Trophoblast cell (in vitro differentiated cells and primary cell): ENCODE data around the gene SKA2.

ENCODE experiments used
- DNase-seq, 2 donors: peaks; one replicate each; pipeline ENCODE4 v3.0.0-alpha.2; 2016
- H2AFZ ChIP-seq: 2 replicates; pipeline ENCODE4 v1.6.1; 2013; ENCODE audit warnings: low read length, moderate library complexity, mild to moderate bottlenecking; ENCODE audit not compliant: insufficient read depth, poor library complexity
- H2AK5ac ChIP-seq: 2 replicates; pipeline ENCODE4 v1.6.1; 2013; ENCODE audit warnings: mild to moderate bottlenecking, low read length
- H2BK120ac ChIP-seq: 2 replicates; pipeline ENCODE4 v1.6.1; 2013; ENCODE audit warnings: low read length, mild to moderate bottlenecking, moderate library complexity; ENCODE audit not compliant: insufficient read depth, poor library complexity
- H2BK12ac ChIP-seq: 2 replicates; pipeline ENCODE4 v1.6.1; 2013; ENCODE audit warnings: mild to moderate bottlenecking, low read length, moderate library complexity
- H2BK5ac ChIP-seq: 2 replicates; pipeline ENCODE4 v1.6.1; 2013; ENCODE audit warnings: low read length, low read depth, moderate library complexity, mild to moderate bottlenecking; ENCODE audit not compliant: poor library complexity
- H3K14ac ChIP-seq: 2 replicates; pipeline ENCODE4 v1.6.1; 2013; ENCODE audit warnings: mild to moderate bottlenecking, low read length
- H3K18ac ChIP-seq: 2 replicates; pipeline ENCODE4 v1.6.1; 2013; ENCODE audit warnings: mild to moderate bottlenecking, low read length
- H3K23ac ChIP-seq: 2 replicates; pipeline ENCODE4 v1.6.1; 2013; ENCODE audit warnings: low read length
- H3K27ac ChIP-seq: 2 replicates; pipeline ENCODE4 v1.5.1; 2013; ENCODE audit warnings: low read depth, mild to moderate bottlenecking, inconsistent platforms, low read length, moderate library complexity
- H3K27me3 ChIP-seq: 2 replicates; pipeline ENCODE4 v1.6.1; 2013; ENCODE audit warnings: inconsistent platforms, mild to moderate bottlenecking, low read length, moderate library complexity; ENCODE audit not compliant: insufficient read depth
- H3K36me3 ChIP-seq, 2 experiments: 1 replicate in 1 of 2; 2 replicates in 1 of 2; pipeline ENCODE4 v1.6.1; 2013; ENCODE audit warnings: low read length in 2 of 2, mild to moderate bottlenecking in 2 of 2, moderate library complexity in 1 of 2; ENCODE audit not compliant: insufficient read depth in 2 of 2, control insufficient read depth in 1 of 2
- H3K4ac ChIP-seq: 2 replicates; pipeline ENCODE4 v1.6.1; 2013; ENCODE audit warnings: low read depth, mild to moderate bottlenecking, low read length, moderate library complexity
- H3K4me1 ChIP-seq, 2 experiments: 1 replicate in 1 of 2; 2 replicates in 1 of 2; pipeline ENCODE4 v1.6.1; 2013; ENCODE audit warnings: low read length in 2 of 2, mild to moderate bottlenecking in 2 of 2, moderate library complexity in 1 of 2; ENCODE audit not compliant: insufficient read depth in 2 of 2, control insufficient read depth in 1 of 2
- H3K4me2 ChIP-seq: 2 replicates; pipeline ENCODE4 v1.6.1; 2013; ENCODE audit warnings: inconsistent platforms, mild to moderate bottlenecking, low read length, moderate library complexity
- H3K4me3 ChIP-seq: 2 replicates; pipeline ENCODE4 v1.5.1; 2013; ENCODE audit warnings: mild to moderate bottlenecking, low read depth, low read length, inconsistent platforms
- H3K79me1 ChIP-seq: one replicate; pipeline ENCODE4 v1.6.1; 2013; ENCODE audit warnings: low read length
- H3K79me2 ChIP-seq: 2 replicates; pipeline ENCODE4 v1.6.1; 2013; ENCODE audit warnings: low read length, mild to moderate bottlenecking; ENCODE audit not compliant: control insufficient read depth, insufficient read depth, poor library complexity
- H3K9ac ChIP-seq: 2 replicates; pipeline ENCODE4 v1.6.1; 2013; ENCODE audit warnings: mild to moderate bottlenecking, low read length
- H3K9me3 ChIP-seq: 2 replicates; pipeline ENCODE4 v1.6.1; 2013; ENCODE audit warnings: low read depth, mild to moderate bottlenecking, control low read depth, inconsistent platforms, low read length; ENCODE audit not compliant: insufficient read depth
- H4K12ac ChIP-seq: 2 replicates; pipeline ENCODE4 v1.6.1; 2013; ENCODE audit warnings: low read depth, mild to moderate bottlenecking, low read length, moderate library complexity
- H4K8ac ChIP-seq: 2 replicates; pipeline ENCODE4 v1.6.1; 2013; ENCODE audit warnings: low read depth, mild to moderate bottlenecking, low read length, moderate library complexity
- H4K91ac ChIP-seq: one replicate; pipeline ENCODE4 v1.6.1; 2013; ENCODE audit warnings: low read depth, mild to moderate bottlenecking, low read length, moderate library complexity
- WGBS: extraction: QIAGEN DNeasy Blood & Tissue Kit; methylation state at CpG from one replicate; pipeline ENCODE4 v1.1.7; 2013; ENCODE audit warnings: missing lambda C conversion rate; ENCODE audit not compliant: insufficient read length, insufficient coverage; ENCODE audit errors: extremely low coverage; 5-methylcytosine and 5-hydroxymethylcytosine counted together

Gene SKA2

DNA sequence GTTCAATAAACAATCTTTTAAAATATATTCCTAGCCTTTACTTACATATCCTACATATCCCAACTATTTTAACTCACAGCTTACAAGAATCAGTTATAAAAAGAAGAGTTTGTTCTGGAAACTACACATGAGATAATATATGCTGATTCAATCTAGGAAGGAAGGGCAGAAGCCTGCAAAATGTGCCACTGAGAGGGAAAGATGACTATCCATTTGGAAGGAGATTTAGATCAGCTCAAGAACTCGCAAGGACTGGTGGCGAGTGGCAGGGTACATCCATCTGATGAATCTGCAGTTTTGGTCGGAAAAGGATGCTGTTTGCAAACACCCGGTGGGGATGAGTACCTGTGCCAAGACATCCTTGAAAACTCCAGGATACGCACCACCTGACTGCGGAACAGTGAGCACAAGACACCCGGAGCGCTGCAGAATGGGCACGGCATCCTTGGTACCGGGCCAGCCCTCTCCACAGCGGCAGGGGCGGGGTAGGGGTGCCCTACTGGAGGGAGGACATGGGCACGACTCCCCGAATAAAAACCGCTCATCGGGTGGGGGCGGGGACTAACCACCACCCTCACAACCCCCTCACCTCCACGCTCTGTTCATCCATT, 49.0 kb downstream of the SKA2 start:
- H2AK5ac ChIP-seq = no peak overlapping the region
- H2BK5ac ChIP-seq = peak overlapping the region; percentile 71
- no peaks in the 10 kb centered on the region for H3K4me1 ChIP-seq
- H3K4me3 ChIP-seq = peak overlapping the region; percentile 93
- no peak overlapping the region for H2BK120ac ChIP-seq
- no peaks in the 10 kb centered on the region for H3K9me3 ChIP-seq
- no peak overlapping the region for H2BK12ac ChIP-seq
- H4K8ac ChIP-seq = peak overlapping the region; percentile 72
- peaks cover 7% of the 10 kb centered on the region for H3K79me2 ChIP-seq
- peak overlapping the region; percentile 38 for H4K12ac ChIP-seq
- no CpG with 5 or more reads among the region's 18 CpGs for WGBS
- H3K23ac ChIP-seq = no peak overlapping the region
- peaks cover 5% of the 10 kb centered on the region for H3K79me1 ChIP-seq
- peak overlapping the region; percentile 90 for H3K9ac ChIP-seq
- DNase-seq = peak; percentile 31 to 52
- H3K4ac ChIP-seq = no peak overlapping the region
- H3K14ac ChIP-seq = peak overlapping the region; percentile 52
- peak overlapping the region; percentile 82 for H3K27ac ChIP-seq
- peak overlapping the region; percentile 28 for H4K91ac ChIP-seq
- peak overlapping the region; percentile 92 for H3K4me2 ChIP-seq
- H2AFZ ChIP-seq = peak overlapping the region; percentile 84
- no peaks in the 10 kb centered on the region for H3K27me3 ChIP-seq
- H3K36me3 ChIP-seq = no peaks in the 10 kb centered on the region
- H3K18ac ChIP-seq = peak overlapping the region; percentile 63

DNA sequence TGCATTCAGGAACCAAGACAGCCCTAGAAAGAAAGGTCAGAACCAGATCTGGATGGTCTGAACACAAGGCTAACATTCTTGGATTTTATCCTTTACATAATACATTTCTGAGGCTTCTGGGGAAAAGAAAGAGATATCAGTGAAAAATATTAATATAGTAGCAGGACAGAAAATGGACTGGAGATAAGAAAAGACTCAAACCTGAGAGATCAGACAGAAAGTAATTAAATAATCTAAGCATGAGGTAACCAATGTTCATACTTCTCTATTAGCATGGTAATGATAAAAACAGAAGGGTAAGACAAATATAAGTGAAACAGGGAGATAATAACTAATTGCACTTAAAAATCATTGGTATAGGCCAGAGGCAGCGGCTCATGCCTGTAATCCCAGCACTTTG, 53.8 kb downstream of the SKA2 start:
- H3K4me1 ChIP-seq = no peaks in the 10 kb centered on the region
- H3K27ac ChIP-seq = no peak overlapping the region
- H4K12ac ChIP-seq = no peak overlapping the region
- H3K14ac ChIP-seq = no peak overlapping the region
- no peak overlapping the region for H3K4me3 ChIP-seq
- H3K79me2 ChIP-seq = peaks cover 4% of the 10 kb centered on the region
- peaks cover 2% of the 10 kb centered on the region for H3K79me1 ChIP-seq
- DNase-seq = no peak
- no peak overlapping the region for H3K23ac ChIP-seq
- H3K4ac ChIP-seq = no peak overlapping the region
- H2BK120ac ChIP-seq = no peak overlapping the region
- H4K91ac ChIP-seq = no peak overlapping the region
- no peak overlapping the region for H3K9ac ChIP-seq
- no peak overlapping the region for H2AFZ ChIP-seq
- no peaks in the 10 kb centered on the region for H3K9me3 ChIP-seq
- no peak overlapping the region for H2AK5ac ChIP-seq
- no peak overlapping the region for H2BK5ac ChIP-seq
- H3K18ac ChIP-seq = no peak overlapping the region
- no peak overlapping the region for H4K8ac ChIP-seq
- no peaks in the 10 kb centered on the region for H3K27me3 ChIP-seq
- peaks cover 2 to 3% of the 10 kb centered on the region in 2 experiments for H3K36me3 ChIP-seq
- no peak overlapping the region for H2BK12ac ChIP-seq
- WGBS = no CpG with 5 or more reads among the region's 1 CpG
- no peak overlapping the region for H3K4me2 ChIP-seq

GRCh38 chr17:59097876-59098275, 57.1 kb downstream of the SKA2 start:
- Histone ChIP-seq H3K27me3 (no peaks in the 10 kb centered on the region), H3K9ac (no peak overlapping the region), H3K79me2 (no peaks in the 10 kb centered on the region)

DNA sequence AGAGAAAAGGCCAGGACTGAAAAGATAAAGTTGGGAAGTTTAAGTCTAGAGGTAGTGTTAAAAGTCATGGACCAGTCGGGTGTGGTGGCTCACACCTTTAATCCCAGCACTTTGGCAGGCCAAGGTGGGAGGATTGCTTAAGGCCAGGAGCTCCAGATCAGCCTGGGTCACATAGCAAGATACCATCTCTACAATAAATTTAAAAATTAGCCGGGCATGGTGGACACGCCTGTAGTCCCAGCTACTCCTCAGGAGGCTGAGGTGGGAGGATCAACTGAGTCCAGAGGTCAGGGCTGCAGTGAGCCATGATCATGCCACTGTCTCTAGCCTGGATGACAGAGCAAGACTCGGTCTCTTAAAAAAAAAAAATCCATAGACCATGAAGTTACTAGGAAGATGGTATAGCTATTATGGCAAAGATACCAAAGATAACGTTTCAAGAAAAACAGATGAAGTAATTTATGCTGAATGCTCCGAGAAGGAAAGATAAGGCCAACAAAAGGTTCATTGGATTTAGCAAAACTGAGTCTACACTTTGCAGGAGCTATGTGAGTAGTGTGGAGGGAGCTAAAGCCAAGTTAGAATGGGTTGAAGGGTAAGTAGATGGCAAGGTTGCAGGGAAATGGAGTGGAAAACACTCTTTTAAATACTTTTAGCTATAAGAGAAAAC, 60.0 kb downstream of the SKA2 start:
- H3K4me1 ChIP-seq = peaks cover 3% of the 10 kb centered on the region in 2 experiments
- DNase-seq = peak; percentile 53 to 56
- H3K36me3 ChIP-seq = peaks cover 2 to 11% of the 10 kb centered on the region in 2 experiments
- H3K9ac ChIP-seq = no peak overlapping the region
- no peak overlapping the region for H4K12ac ChIP-seq
- no peak overlapping the region for H4K8ac ChIP-seq
- no peaks in the 10 kb centered on the region for H3K9me3 ChIP-seq
- H4K91ac ChIP-seq = no peak overlapping the region
- no peak overlapping the region for H3K14ac ChIP-seq
- no peak overlapping the region for H3K27ac ChIP-seq
- H3K79me1 ChIP-seq = no peaks in the 10 kb centered on the region
- no peak overlapping the region for H2AK5ac ChIP-seq
- no peak overlapping the region for H2BK5ac ChIP-seq
- no peaks in the 10 kb centered on the region for H3K27me3 ChIP-seq
- H3K79me2 ChIP-seq = no peaks in the 10 kb centered on the region
- no peak overlapping the region for H3K4me2 ChIP-seq
- no peak overlapping the region for H2BK12ac ChIP-seq
- H3K23ac ChIP-seq = no peak overlapping the region
- no peak overlapping the region for H2BK120ac ChIP-seq
- H3K4me3 ChIP-seq = no peak overlapping the region
- H2AFZ ChIP-seq = no peak overlapping the region
- H3K4ac ChIP-seq = no peak overlapping the region
- WGBS = no CpG with 5 or more reads among the region's 6 CpGs
- no peak overlapping the region for H3K18ac ChIP-seq

More at GRCh38 chr17:59097876-59098275, 57.1 kb downstream of the SKA2 start:
- Histone ChIP-seq H2AFZ (no peak overlapping the region), H3K27ac (no peak overlapping the region), H3K79me1 (no peaks in the 10 kb centered on the region), H3K14ac (no peak overlapping the region), H3K36me3 (peaks cover 2 to 9% of the 10 kb centered on the region in 2 experiments), H2BK5ac (no peak overlapping the region), H2BK120ac (no peak overlapping the region), H3K4ac (no peak overlapping the region), H3K4me3 (no peak overlapping the region), H3K23ac (no peak overlapping the region), H4K91ac (no peak overlapping the region), H4K8ac (no peak overlapping the region), H2AK5ac (no peak overlapping the region), H3K4me1 (peaks cover 3% of the 10 kb centered on the region in 2 experiments), H3K4me2 (no peak overlapping the region), H3K9me3 (no peaks in the 10 kb centered on the region), H2BK12ac (no peak overlapping the region), H4K12ac (no peak overlapping the region), H3K18ac (no peak overlapping the region)
- no peak for DNase-seq
